ENCODE measurements around the gene ZSCAN1.
"Not testable (repeated sequence)": the region's sequence is repeated elsewhere in the genome, so short reads cannot be mapped to it uniquely, and the experiment has no call there.

Gene ZSCAN1, protein sequence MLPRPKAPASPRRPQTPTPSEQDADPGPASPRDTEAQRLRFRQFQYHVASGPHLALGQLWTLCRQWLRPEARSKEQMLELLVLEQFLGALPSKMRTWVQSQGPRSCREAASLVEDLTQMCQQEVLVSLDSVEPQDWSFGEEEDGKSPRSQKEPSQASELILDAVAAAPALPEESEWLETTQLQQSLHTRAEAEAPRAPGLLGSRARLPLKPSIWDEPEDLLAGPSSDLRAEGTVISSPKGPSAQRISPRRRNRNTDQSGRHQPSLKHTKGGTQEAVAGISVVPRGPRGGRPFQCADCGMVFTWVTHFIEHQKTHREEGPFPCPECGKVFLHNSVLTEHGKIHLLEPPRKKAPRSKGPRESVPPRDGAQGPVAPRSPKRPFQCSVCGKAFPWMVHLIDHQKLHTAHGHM

DNA sequence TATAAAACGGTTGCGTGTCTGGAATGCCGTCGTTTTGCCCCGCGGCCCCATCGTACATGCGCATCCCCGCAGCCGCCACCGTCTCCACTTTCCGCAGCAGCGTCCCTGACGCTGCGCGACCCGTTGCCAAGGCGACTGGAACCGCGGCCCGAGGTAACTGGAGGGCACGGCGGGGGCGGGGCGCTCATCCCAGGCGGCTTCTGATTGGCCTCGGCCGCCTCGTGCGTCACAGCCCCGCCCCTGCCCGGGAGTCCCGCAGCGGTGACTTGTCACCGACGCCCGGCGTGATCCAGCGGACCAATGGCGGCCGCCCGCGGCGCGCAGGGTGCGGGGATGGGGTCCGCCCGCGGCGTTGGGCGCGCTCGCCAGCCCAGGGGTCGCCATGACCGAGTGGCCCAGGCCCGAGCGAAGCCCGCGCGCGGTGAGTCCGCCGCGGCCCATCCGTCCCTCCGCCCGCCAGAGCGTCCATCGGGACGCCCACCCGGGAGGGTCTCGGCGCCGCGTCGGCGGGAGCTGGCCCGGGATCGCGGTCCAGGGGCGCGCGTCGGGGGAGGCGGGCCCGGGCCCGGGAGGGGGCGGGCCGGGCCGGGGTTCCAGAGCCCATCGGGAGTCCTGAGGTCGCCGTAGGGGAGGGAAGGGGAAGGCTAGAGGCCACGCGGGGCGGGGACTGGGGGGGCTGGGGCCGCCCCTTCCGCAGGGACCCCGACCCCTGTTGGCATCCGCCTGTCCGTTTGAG lies at the start of gene ZSCAN1:
Gene ZSCAN1, plus strand, starts transcription at position 285 of the 736 bp plus-strand sequence. CDS start 3,812 bp downstream, outside the sequence.
- ATAC-seq (replicated peaks; ENCODE audit: extremely low read depth, poor library complexity, severe bottlenecking) (no peak), DNase-seq (ENCODE audit: low spot score in 2 of 2) (no peak)
- H3K4me3 Mint-ChIP-seq: no peak within 1 kb of the TSS
- H3K27ac Mint-ChIP-seq (ENCODE audit: low read depth): no peak within 1 kb of the TSS
- H3K9me3 Mint-ChIP-seq: peaks cover 32% of the 10 kb centered on the region
- no peaks in the 10 kb centered on the region for H3K36me3 Mint-ChIP-seq (ENCODE audit: insufficient read depth)
- peaks cover 21% of the 10 kb centered on the region for H3K27me3 Mint-ChIP-seq
- H3K4me1 Mint-ChIP-seq: no peaks in the 10 kb centered on the region

DNA sequence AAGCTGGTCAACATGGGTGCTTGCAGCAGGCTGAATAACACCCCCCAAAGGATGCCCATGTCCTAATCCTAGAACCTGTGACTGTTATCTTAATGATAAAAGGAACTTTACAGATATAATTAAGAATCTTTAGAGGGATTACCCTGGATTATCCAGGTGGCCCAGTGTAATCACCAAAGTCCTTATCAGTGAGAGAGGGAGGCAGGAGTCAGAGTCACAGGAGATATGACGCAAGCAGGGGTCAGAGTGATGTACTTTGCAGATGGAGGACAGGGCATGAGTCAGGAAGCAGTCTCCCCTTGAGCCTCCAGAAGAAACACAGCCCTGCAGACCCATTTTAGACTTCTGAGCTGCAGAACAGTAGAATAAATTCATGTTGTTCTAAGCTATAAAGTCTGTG lies 41.0 kb upstream of the ZSCAN1 start:
- H3K27me3 Mint-ChIP-seq: no peaks in the 10 kb centered on the region
- H3K4me3 Mint-ChIP-seq: no peak overlapping the region
- DNase-seq (ENCODE audit: low spot score in 2 of 2) (no peak), ATAC-seq (replicated peaks; ENCODE audit: extremely low read depth, poor library complexity, severe bottlenecking) (no peak)
- H3K27ac Mint-ChIP-seq (ENCODE audit: low read depth): no peak overlapping the region
- H3K9me3 Mint-ChIP-seq: peaks cover 18% of the 10 kb centered on the region
- H3K4me1 Mint-ChIP-seq: no peaks in the 10 kb centered on the region
- peaks cover 12% of the 10 kb centered on the region for H3K36me3 Mint-ChIP-seq (ENCODE audit: insufficient read depth)

DNA sequence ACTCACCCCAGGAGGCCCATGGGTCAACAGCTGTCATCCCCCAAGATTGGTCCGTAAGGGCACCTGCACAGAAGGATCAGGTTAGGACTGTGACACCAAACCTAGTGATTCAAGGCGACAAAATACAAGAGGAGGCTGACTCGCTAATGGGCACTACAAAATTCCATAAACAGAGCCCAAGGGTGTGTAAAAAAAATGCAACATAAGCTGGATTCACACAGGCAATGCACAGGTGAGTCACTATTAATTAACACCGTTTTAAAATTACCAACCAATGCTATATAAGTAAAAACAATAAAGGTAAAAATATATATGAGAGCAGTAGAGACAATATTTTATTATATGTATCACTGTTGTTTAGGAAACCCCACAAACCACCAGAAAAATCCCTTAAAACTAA lies 33.1 kb upstream of the ZSCAN1 start:
- H3K4me3 Mint-ChIP-seq: peak overlapping the region; percentile 78
- peaks cover 20% of the 10 kb centered on the region for H3K9me3 Mint-ChIP-seq
- no peak overlapping the region for H3K27ac Mint-ChIP-seq (ENCODE audit: low read depth)
- H3K27me3 Mint-ChIP-seq: no peaks in the 10 kb centered on the region
- DNase-seq (ENCODE audit: low spot score in 2 of 2) (no peak), ATAC-seq (replicated peaks; ENCODE audit: extremely low read depth, poor library complexity, severe bottlenecking) (no peak)
- H3K36me3 Mint-ChIP-seq (ENCODE audit: insufficient read depth): peaks cover 30% of the 10 kb centered on the region
- H3K4me1 Mint-ChIP-seq: peaks cover 21% of the 10 kb centered on the region

DNA sequence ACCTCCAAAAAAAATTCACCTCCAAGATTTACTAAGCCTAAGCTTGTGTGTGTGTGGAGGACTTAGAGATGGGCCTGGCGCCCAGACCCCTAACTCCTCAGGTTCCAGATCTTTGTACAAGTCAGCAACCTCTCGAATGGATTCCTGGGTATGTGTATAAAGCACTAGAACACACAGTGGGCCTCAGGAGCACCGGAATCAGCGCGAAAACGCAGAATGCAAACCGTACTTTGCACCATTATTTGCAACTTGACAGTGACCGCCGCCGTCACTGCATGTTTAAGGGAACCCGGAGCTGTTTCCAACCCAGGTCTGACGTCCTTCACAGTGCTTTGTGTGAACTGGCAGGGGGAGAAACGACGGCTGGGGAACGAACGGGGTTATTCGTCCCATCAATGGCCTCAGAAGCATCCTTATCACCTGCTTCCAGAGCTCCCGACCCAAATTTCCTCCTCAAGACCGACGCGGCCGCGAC lies 31.9 kb upstream of the ZSCAN1 start:
- peaks cover 21% of the 10 kb centered on the region for H3K4me1 Mint-ChIP-seq
- H3K27me3 Mint-ChIP-seq: no peaks in the 10 kb centered on the region
- peak; percentile 10 for ATAC-seq (replicated peaks; ENCODE audit: extremely low read depth, poor library complexity, severe bottlenecking)
- peak overlapping the region; percentile 86 for H3K27ac Mint-ChIP-seq (ENCODE audit: low read depth)
- H3K9me3 Mint-ChIP-seq: peaks cover 20% of the 10 kb centered on the region
- peak overlapping the region; percentile 78 for H3K4me3 Mint-ChIP-seq
- DNase-seq (ENCODE audit: low spot score in 2 of 2): no peak
- peaks cover 27% of the 10 kb centered on the region for H3K36me3 Mint-ChIP-seq (ENCODE audit: insufficient read depth)

DNA sequence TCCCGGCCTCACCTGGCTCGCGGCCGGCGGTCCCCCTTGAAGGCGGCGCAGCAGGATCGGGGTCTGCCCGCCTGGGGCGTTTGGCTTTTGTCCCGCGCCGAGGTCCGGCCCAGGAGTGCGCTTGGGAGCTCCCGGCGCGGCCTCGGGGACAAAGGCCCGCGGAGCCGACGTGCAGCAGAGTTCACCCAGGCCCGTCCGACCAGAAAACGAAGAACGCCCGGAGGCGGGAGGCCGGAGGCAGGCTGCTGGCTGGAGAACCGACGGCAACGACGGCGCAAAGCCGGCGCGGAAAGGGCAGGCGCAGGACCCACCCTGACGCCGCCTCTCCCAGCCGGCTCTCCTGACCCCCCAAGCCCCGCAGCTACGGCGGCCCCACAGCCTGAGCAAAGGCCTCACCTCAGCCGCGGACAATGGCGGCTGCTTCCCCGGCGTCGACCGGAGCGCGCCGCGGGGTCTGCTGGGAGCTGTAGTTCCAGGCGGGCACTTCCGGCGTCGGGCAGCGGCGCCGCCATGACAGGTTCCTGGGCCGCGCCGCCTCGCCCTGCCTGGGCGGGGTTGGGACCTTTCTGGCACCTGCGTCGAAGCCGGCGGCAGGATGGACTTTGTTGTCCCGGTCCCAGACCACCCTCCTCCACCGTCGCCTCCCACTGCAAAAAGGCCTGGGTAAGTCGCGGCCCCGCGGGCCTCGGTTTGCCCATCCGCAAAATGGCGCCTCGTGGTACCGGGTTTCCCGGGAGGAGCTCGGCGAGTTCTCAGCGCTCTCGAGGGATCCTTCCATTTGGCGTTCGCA lies 31.2 kb upstream of the ZSCAN1 start, which contains the start of gene ZNF606:
Gene ZNF606, minus strand, starts transcription at position 437 of the 790 bp plus-strand sequence. CDS start 1,501 bp downstream, outside the sequence.
- Mint-ChIP-seq H3K9me3 (peaks cover 27% of the 10 kb centered on the region), H3K36me3 (ENCODE audit: insufficient read depth) (peaks cover 27% of the 10 kb centered on the region), H3K27ac (ENCODE audit: low read depth) (peak within 1 kb of the TSS; percentile 86), H3K4me1 (peaks cover 21% of the 10 kb centered on the region), H3K4me3 (peak within 1 kb of the TSS; percentile 78), H3K27me3 (no peaks in the 10 kb centered on the region)
- ATAC-seq (replicated peaks; ENCODE audit: extremely low read depth, poor library complexity, severe bottlenecking) (peak; percentile 99), DNase-seq (ENCODE audit: low spot score in 2 of 2) (peak; percentile 74 to 75)

DNA sequence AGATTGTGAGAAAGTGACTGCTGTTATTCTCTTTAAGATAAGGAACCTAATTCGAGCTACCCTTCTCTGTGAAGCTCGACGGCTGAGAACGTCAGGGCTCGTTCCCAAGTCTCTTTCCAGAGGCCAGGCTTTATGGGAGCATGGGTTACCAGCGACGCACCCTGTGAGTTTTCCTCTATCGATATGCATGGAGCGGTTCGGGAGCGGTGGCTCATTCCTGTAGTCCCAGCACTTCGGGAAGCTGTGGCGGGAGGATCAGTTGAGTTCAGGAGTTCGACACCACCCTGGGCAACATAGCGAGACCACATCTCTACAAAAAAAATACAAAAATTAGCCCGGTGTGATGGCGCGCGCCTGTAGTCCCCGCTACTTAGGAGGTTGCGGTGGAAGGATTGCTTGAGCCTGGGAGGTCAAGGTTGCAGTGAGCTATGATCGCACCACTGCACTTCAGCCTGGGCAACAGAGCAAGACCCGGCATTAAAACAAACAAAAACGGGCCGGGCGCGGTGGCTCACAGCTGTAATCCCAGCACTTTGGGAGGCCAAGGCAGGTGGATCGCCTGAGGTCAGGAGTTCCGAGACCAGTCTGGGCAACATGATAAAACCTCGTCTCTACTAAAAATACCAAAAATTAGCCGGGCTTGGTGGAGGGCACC lies 30.5 kb upstream of the ZSCAN1 start:
- peak overlapping the region; percentile 76 for H3K27ac Mint-ChIP-seq (ENCODE audit: low read depth)
- peak overlapping the region; percentile 78 for H3K4me3 Mint-ChIP-seq
- peaks cover 21% of the 10 kb centered on the region for H3K4me1 Mint-ChIP-seq
- H3K36me3 Mint-ChIP-seq (ENCODE audit: insufficient read depth): peaks cover 27% of the 10 kb centered on the region
- ATAC-seq (replicated peaks; ENCODE audit: extremely low read depth, poor library complexity, severe bottlenecking) (no peak), DNase-seq (ENCODE audit: low spot score in 2 of 2) (no peak)
- H3K9me3 Mint-ChIP-seq: peaks cover 34% of the 10 kb centered on the region
- no peaks in the 10 kb centered on the region for H3K27me3 Mint-ChIP-seq

DNA sequence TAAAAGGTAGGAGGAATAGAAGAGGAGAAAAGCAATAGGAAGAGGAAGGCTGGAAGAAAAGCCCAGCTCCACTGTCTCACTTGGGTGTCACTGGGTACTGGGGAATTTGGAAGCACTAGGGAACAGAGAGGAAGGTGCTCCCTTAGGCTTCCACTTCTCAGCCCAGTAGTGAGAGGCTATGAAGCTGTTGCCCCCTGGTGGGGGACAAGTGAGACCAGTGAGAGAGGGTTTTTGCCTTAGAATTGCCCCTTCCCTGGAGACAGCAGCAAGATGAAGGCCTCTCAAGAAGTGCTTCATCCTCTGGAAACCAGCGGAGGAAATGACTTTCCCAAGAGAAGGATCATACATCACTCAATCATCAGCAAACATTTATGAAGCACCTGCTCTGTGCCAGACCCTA lies 26.5 kb upstream of the ZSCAN1 start:
- DNase-seq (ENCODE audit: low spot score in 2 of 2) (no peak), ATAC-seq (replicated peaks; ENCODE audit: extremely low read depth, poor library complexity, severe bottlenecking) (no peak)
- H3K27ac Mint-ChIP-seq (ENCODE audit: low read depth): no peak overlapping the region
- H3K36me3 Mint-ChIP-seq (ENCODE audit: insufficient read depth): peaks cover 16% of the 10 kb centered on the region
- H3K27me3 Mint-ChIP-seq: no peaks in the 10 kb centered on the region
- peaks cover 35% of the 10 kb centered on the region for H3K9me3 Mint-ChIP-seq
- H3K4me1 Mint-ChIP-seq: peaks cover 13% of the 10 kb centered on the region
- no peak overlapping the region for H3K4me3 Mint-ChIP-seq

DNA sequence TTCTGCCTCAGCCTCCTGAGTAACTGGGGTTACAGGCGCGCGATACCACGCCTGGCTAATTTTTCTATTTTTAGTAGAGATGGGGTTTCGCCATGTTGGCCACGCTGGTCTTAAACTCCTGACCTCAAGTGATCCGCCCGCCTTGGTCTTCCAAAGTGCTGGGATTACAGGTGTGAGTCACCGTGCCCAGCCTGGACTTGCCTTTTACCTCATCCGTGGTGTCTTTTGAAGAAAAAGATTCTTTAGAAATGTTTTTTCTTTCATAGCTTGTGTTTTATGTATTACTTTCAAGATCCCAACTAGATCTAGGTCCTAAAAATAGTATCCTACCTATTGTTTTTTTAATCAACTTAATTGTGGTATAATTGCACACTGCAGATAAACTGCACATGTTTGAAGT lies 24.9 kb upstream of the ZSCAN1 start:
- H3K27me3 Mint-ChIP-seq; DNase-seq (ENCODE audit: low spot score in 2 of 2); H3K27ac Mint-ChIP-seq (ENCODE audit: low read depth): not testable (repeated sequence)

DNA sequence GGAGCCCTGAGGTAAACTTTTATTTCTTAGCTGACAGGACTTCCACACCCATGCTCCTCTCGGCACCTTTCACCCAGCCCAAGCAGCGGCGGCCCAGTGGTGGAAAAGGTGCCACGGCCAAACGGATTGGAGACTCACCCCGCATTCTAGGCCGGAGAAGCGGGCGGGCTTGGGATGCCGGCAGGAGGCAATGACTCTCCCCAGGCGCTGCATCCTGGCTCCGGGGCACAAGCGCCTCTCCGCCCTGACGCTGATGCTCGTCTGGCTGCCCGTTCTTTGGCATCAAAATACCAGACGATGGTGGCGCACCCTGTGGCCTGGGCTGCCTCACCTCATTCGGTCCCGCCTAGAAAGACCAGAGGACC lies 24.5 kb upstream of the ZSCAN1 start:
- ATAC-seq (replicated peaks; ENCODE audit: extremely low read depth, poor library complexity, severe bottlenecking) (no peak), DNase-seq (ENCODE audit: low spot score in 2 of 2) (no peak)
- Mint-ChIP-seq H3K9me3 (peaks cover 40% of the 10 kb centered on the region), H3K27me3 (no peaks in the 10 kb centered on the region), H3K27ac (ENCODE audit: low read depth) (no peak overlapping the region), H3K4me3 (no peak overlapping the region), H3K4me1 (peaks cover 6% of the 10 kb centered on the region), H3K36me3 (ENCODE audit: insufficient read depth) (peaks cover 8% of the 10 kb centered on the region)

More for the DNA sequence above, 24.9 kb upstream of the ZSCAN1 start:
- Mint-ChIP-seq H3K36me3 (ENCODE audit: insufficient read depth) (peaks cover 12% of the 10 kb centered on the region), H3K4me1 (peaks cover 10% of the 10 kb centered on the region), H3K9me3 (peaks cover 44% of the 10 kb centered on the region)
- H3K4me3 Mint-ChIP-seq; ATAC-seq (replicated peaks; ENCODE audit: extremely low read depth, poor library complexity, severe bottlenecking): not testable (repeated sequence)

DNA sequence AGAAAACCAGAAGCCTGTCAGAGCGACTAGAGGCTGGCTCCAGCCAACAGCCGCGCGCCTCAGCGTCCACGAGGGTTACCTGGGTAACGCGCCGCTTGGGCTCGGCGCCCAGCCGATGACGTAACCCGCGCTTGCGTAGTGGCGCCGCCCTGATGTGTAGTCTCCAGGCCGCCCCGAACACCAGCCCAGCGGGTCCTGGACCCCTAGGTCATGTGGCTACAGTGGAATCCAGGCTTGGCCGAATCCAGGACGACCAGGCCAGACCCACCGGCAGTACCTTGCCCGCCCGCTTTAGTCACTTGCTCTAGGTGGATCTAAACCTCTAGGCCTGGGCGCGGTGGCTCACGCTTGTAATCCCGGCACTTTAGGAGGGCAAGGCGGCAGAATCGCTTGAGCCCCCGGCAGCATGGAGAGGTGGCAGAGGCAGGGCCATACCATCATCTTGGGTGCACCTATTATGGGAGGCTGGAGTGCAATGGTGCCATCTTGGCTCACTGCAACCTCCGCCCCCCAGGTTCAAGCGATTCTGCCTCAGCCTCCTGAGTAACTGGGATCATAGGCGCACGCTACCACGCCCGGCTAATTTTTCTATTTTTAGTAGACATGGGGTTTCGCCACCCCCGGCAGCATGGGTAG lies 24.0 kb upstream of the ZSCAN1 start:
- Mint-ChIP-seq H3K4me3 (no peak overlapping the region), H3K36me3 (ENCODE audit: insufficient read depth) (peaks cover 3% of the 10 kb centered on the region), H3K27ac (ENCODE audit: low read depth) (no peak overlapping the region), H3K4me1 (peaks cover 1% of the 10 kb centered on the region), H3K9me3 (peaks cover 35% of the 10 kb centered on the region), H3K27me3 (no peaks in the 10 kb centered on the region)
- ATAC-seq (replicated peaks; ENCODE audit: extremely low read depth, poor library complexity, severe bottlenecking) (no peak), DNase-seq (ENCODE audit: low spot score in 2 of 2) (peak; percentile 15 to 20)

DNA sequence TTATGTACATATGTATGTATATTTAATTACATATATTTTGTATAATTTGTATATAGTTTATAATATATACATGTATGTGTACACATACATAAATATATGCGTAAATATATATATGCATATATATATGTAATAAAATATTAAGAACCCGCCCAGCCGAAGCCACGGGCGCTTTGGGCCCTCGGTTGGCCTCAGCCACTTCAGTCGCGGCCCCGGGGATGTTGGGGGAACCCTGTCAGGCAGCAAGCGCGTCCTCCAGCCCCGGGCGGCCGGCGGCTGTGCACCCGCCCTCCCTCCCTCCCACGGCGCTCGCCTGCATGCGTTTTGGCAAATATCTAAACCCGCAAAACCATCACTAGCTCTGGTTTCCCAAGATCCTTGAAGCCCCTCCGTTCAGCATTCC lies 23.3 kb upstream of the ZSCAN1 start:
- Mint-ChIP-seq H3K36me3 (ENCODE audit: insufficient read depth) (peaks cover 3% of the 10 kb centered on the region), H3K4me1 (no peaks in the 10 kb centered on the region), H3K27me3 (no peaks in the 10 kb centered on the region), H3K9me3 (peaks cover 33% of the 10 kb centered on the region), H3K4me3 (no peak overlapping the region), H3K27ac (ENCODE audit: low read depth) (no peak overlapping the region)
- ATAC-seq (replicated peaks; ENCODE audit: extremely low read depth, poor library complexity, severe bottlenecking) (no peak), DNase-seq (ENCODE audit: low spot score in 2 of 2) (no peak)
